K562 (cell line): ENCODE results near the gene TIMP4. TPM values are rescaled to one million over a fixed set of nuclear protein-coding genes. Genes with fewer than 3 reads are reported as not detected.

Source experiments
- ATAC-seq: fragments of 200-7000 bp; cut with Tn5 transposase; 3 replicates; pipeline ENCODE4 v1.9.1; 2020; ENCODE audit warnings: moderate library complexity
- BruUV-seq: library from RNA; stranded (reverse); fragments of 400-500 nt; replicated peaks from 2 replicates; lab custom pipeline; 2021; lab: Mats Ljungman, UMichigan
- CTCF ChIA-PET: fragments of 300-600 bp; formaldehyde crosslinking; extraction: SDS; loops from one replicate; lab custom pipeline; 2021; ENCODE audit warnings: low intra/inter-chr PET ratio; lab: Yijun Ruan, JAX
- POLR2A ChIA-PET: fragments of 300-600, 350-650 bp; sonication (Branson Sonifier 250); formaldehyde crosslinking; extraction: SDS; loops from one replicate; lab custom pipeline; 2021; ENCODE audit warnings: antibody characterized with exemption, inconsistent platforms; lab: Yijun Ruan, JAX
- DNase-seq, 4 experiments: peaks; one replicate each; pipeline versions ENCODE4 v3.0.0 to v3.0.0-alpha.2; 2011 to 2018; ENCODE audit warnings: low spot score in 3 of 4, mixed read lengths in 3 of 4; ENCODE audit errors: extremely low read depth in 1 of 4
- FAIRE-seq: peaks from 2 replicates; lab custom pipeline; 2011; peaks lifted over from hg19 to GRCh38; lab: Jason Lieb, UNC
- H2AFZ ChIP-seq: 2 replicates; pipeline ENCODE4 v1.6.0; 2011; ENCODE audit warnings: low read depth, low read length, control low read depth, inconsistent platforms
- H3K27ac ChIP-seq: fragments of 200-600 bp; 3 replicates; pipeline ENCODE4 v1.8.0; 2011; ENCODE audit warnings: low read depth, mild to moderate bottlenecking, control low read depth, inconsistent platforms, low read length, moderate library complexity, mixed read lengths; ENCODE audit errors: extremely low read depth
- H3K27me3 ChIP-seq, 2 experiments: fragments of 300-600 bp in 1 of 2; 2 replicates in 1 of 2; 3 replicates in 1 of 2; pipeline versions ENCODE4 v1.6.0 to v1.8.0; 2011; ENCODE audit warnings: inconsistent platforms in 2 of 2, low read length in 2 of 2, mild to moderate bottlenecking in 1 of 2, mixed read lengths in 1 of 2, moderate library complexity in 1 of 2; ENCODE audit not compliant: control insufficient read depth in 2 of 2, insufficient read depth in 2 of 2
- H3K36me3 ChIP-seq: fragments of 300-600 bp; 3 replicates; pipeline ENCODE4 v1.8.0; 2011; ENCODE audit warnings: mild to moderate bottlenecking, low read length, inconsistent platforms; ENCODE audit not compliant: control insufficient read depth, insufficient read depth
- H3K4me1 ChIP-seq, 2 experiments: fragments of 200-600 bp in 1 of 2; replicated peaks in 1 of 2; 2 replicates in 1 of 2; 3 replicates in 1 of 2; pipeline versions ENCODE4 v1.5.1 to v1.8.0; 2011; ENCODE audit warnings: inconsistent platforms in 2 of 2, low read length in 2 of 2, mild to moderate bottlenecking in 1 of 2, mixed read lengths in 1 of 2, moderate library complexity in 1 of 2; ENCODE audit not compliant: control insufficient read depth in 2 of 2, insufficient read depth in 2 of 2
- H3K4me2 ChIP-seq: 2 replicates; pipeline ENCODE4 v1.6.1; 2011; ENCODE audit warnings: low read length, control low read depth, inconsistent platforms, mixed read lengths; ENCODE audit not compliant: insufficient read depth
- H3K4me3 ChIP-seq: fragments of 200-600 bp; sonication (generic), shearing (Covaris generic); 2 replicates; pipeline ENCODE4 v1.5.1; 2016; ENCODE audit warnings: control low read depth, inconsistent platforms
- H3K79me2 ChIP-seq: fragments of 200-600 bp; 3 replicates; pipeline ENCODE4 v1.8.0; 2011; ENCODE audit warnings: low read length, inconsistent platforms; ENCODE audit not compliant: control insufficient read depth, insufficient read depth
- H3K9ac ChIP-seq, 2 experiments: 2 replicates each; pipeline versions ENCODE4 v1.6.0 to v1.6.1; 2011; ENCODE audit warnings: low read depth in 2 of 2, low read length in 2 of 2, control low read depth in 1 of 2, inconsistent platforms in 1 of 2, mild to moderate bottlenecking in 1 of 2, mixed read lengths in 1 of 2; ENCODE audit not compliant: insufficient read depth in 1 of 2
- H3K9me1 ChIP-seq: one replicate; pipeline ENCODE4 v1.6.0; 2011; ENCODE audit warnings: inconsistent platforms, mild to moderate bottlenecking, low read length, moderate library complexity; ENCODE audit not compliant: control insufficient read depth, insufficient read depth
- H3K9me3 ChIP-seq: replicated peaks from 2 replicates; pipeline ENCODE4 v1.5.1; 2011; ENCODE audit warnings: low read depth, low read length, inconsistent platforms; ENCODE audit not compliant: control insufficient read depth, insufficient read depth
- H4K20me1 ChIP-seq: replicated peaks from 2 replicates; pipeline ENCODE4 v1.6.1; 2011; ENCODE audit warnings: low read length, inconsistent platforms, mixed read lengths; ENCODE audit not compliant: control insufficient read depth, insufficient read depth
- ELK3 ChIP-seq: fragments of 450-650 bp; formaldehyde crosslinking; IDR thresholded peaks from 2 replicates; pipeline ENCODE4 v1.4.0; 2020; ENCODE audit warnings: mild to moderate bottlenecking
- GABPA ChIP-seq: fragments of 200-800 bp; sonication (Bioruptor generic); conservative IDR thresholded peaks from 2 replicates; pipeline ENCODE4 v1.6.1; 2016; ENCODE audit warnings: low read depth, missing genetic modification characterization, missing compliant biosample characterization
- HDAC1 ChIP-seq, 2 experiments: fragments of 450-650 bp; IDR thresholded peaks; 2 replicates each; pipeline ENCODE4 v1.6.1; 2016 to 2017; ENCODE audit warnings: inconsistent platforms in 1 of 2, mild to moderate bottlenecking in 1 of 2, moderate library complexity in 1 of 2
- L3MBTL2 ChIP-seq: fragments of 450-650 bp; IDR thresholded peaks from 2 replicates; pipeline ENCODE4 v1.6.1; 2016; ENCODE audit warnings: mild to moderate bottlenecking, moderate library complexity
- MBD2 ChIP-seq: sonication (generic); IDR thresholded peaks from 2 replicates; pipeline ENCODE4 v1.6.1; 2016; ENCODE audit warnings: low read depth, borderline replicate concordance
- PCBP1 ChIP-seq: fragments of 200-400 bp; formaldehyde crosslinking; IDR thresholded peaks from 2 replicates; pipeline ENCODE4 v1.6.1; 2018; ENCODE audit warnings: mild to moderate bottlenecking, low read depth, low read length; ENCODE audit not compliant: poor library complexity, severe bottlenecking
- PML ChIP-seq: IDR thresholded peaks from 2 replicates; pipeline ENCODE4 v1.6.1; 2012; ENCODE audit warnings: low read length, inconsistent platforms
- SETDB1 ChIP-seq: IDR thresholded peaks from one replicate; pipeline ENCODE4 v1.6.1; 2012; ENCODE audit warnings: low read length, control low read depth, inconsistent platforms
- WGBS: fragments of 100-300 bp; shearing (Covaris generic); methylation state at CpG from one replicate; pipeline ENCODE4 v1.1.6; 2016; ENCODE audit warnings: low coverage, mixed read lengths; ENCODE audit not compliant: insufficient coverage; ENCODE audit errors: missing lambda C conversion rate; 5-methylcytosine and 5-hydroxymethylcytosine counted together
- in situ Hi-C: fragments of 300-500 bp; cut with MboI; formaldehyde crosslinking; loops from 4 replicates; pipeline ENCODE4 v1.15.0; 2018; ENCODE audit warnings: inconsistent platforms, mixed read lengths
- intact Hi-C: fragments of 100-400 bp; cut with micrococcal nuclease; formaldehyde crosslinking; loops from 2 replicates; pipeline ENCODE4 v1.14.2; 2022
- polyA plus RNA-seq, 8 experiments: library from polyadenylated mRNA; depleted of rRNA in 4 of 8; stranded (reverse) in 5 of 8; unstranded in 3 of 8; fragments of >200 nt; fragmentation: Nextera tagmentation in 2 of 8; fragmentation: Illumina TruSeq in 1 of 8; extraction: Ambion mirVana in 2 of 8; extraction: Trizol in 1 of 8; gene quantifications; 2 replicates each; pipeline versions ENCODE4 v1.2.1 to v1.2.3, GENCODE V29; 2011 to 2014; ENCODE audit warnings: inconsistent platforms in 1 of 8, missing spikeins in 1 of 8
- total RNA-seq, 7 experiments: library from RNA; depleted of rRNA in 6 of 7; stranded (reverse); fragments of >200 nt in 6 of 7; fragmentation: Illumina TruSeq in 2 of 7; extraction: Trizol in 2 of 7; gene quantifications; 2 replicates each; pipeline versions ENCODE4 v1.2.1 to v1.2.3, GENCODE V29; 2011 to 2021; ENCODE audit warnings: low replicate concordance in 1 of 7
- TF ChIP-seq, protein P1 (sequence below): fragments of 450-650 bp; IDR thresholded peaks from 2 replicates; pipeline ENCODE4 v1.6.1; 2017; ENCODE audit warnings: antibody characterized with exemption, mild to moderate bottlenecking

TIMP4 gene
- total and polyA plus RNA-seq, 9 of the 15 experiments (the other 6 are each of a cell fraction or from before 2014, with no cell fraction given) = 0.03 to 0.07 TPM; not detected in 7

DNA sequence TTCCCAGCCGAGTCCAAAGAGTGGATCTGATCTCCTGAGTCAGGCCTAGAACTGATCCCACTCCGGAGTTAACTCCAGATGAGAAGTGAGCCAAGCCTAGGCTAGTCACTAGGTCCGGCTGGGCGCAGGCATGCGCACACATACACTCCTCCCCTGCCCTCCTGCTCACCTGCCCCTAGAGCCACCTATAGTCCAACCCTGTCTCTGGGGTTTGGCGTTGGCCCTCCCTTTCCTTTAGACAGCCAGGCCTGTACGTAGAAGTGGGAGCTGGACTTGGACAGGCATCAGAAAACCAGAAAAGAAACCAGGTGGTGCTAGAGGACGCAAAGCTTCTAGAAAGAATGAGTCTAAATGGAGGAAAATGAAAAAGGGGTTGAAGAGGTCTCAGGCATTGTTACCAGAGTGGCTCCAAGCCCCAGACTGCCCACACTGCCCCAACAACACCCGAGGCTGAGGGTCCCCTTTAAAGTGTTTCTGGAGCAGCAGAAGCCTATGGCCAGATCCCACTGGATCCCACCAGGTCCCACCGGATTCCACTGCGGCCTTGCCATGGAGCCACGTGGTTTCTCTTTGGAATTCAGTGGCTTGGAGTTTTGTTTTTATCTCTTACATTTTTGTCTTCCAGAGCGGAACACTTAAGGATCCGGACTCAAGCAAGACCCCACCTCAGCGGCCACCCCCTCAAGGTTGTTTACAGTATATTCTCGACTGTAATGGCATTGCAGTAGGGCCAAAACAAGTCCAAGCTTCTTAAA lies 24.2 kb upstream of the TIMP4 start (continued):
- no peak for TF ChIP-seq ELK3 (CRISPR knock-in tag)
- TF ChIP-seq, protein P1, sequence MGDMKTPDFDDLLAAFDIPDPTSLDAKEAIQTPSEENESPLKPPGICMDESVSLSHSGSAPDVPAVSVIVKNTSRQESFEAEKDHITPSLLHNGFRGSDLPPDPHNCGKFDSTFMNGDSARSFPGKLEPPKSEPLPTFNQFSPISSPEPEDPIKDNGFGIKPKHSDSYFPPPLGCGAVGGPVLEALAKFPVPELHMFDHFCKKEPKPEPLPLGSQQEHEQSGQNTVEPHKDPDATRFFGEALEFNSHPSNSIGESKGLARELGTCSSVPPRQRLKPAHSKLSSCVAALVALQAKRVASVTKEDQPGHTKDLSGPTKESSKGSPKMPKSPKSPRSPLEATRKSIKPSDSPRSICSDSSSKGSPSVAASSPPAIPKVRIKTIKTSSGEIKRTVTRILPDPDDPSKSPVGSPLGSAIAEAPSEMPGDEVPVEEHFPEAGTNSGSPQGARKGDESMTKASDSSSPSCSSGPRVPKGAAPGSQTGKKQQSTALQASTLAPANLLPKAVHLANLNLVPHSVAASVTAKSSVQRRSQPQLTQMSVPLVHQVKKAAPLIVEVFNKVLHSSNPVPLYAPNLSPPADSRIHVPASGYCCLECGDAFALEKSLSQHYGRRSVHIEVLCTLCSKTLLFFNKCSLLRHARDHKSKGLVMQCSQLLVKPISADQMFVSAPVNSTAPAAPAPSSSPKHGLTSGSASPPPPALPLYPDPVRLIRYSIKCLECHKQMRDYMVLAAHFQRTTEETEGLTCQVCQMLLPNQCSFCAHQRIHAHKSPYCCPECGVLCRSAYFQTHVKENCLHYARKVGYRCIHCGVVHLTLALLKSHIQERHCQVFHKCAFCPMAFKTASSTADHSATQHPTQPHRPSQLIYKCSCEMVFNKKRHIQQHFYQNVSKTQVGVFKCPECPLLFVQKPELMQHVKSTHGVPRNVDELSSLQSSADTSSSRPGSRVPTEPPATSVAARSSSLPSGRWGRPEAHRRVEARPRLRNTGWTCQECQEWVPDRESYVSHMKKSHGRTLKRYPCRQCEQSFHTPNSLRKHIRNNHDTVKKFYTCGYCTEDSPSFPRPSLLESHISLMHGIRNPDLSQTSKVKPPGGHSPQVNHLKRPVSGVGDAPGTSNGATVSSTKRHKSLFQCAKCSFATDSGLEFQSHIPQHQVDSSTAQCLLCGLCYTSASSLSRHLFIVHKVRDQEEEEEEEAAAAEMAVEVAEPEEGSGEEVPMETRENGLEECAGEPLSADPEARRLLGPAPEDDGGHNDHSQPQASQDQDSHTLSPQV = no peak

DNA sequence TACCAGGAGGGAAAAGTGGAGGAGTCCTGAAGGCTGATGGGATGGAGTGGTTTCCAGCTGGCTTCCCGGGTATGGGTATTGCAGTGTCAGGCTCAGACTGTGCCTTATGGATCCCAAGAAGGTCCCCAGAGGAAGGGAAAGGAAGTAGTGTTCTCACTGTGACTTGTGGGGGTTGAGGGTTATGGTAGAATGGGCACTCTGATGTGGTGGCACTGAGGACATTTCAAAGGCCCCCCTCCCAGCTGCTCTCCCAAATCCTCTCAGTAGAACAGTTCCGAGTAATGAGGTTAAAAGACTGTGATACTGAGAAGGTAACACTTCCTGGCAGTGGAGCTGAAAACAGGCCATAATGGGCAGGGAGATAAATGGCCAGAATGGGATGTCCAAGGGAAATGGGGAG lies 23.1 kb upstream of the TIMP4 start:
- Histone ChIP-seq H3K9me3 (no peaks in the 10 kb centered on the region), H3K9me1 (no peaks in the 10 kb centered on the region), H3K4me2 (no peak overlapping the region), H3K27me3 (peaks cover 0 to 22% of the 10 kb centered on the region in 2 experiments; a peak in 3 of 5 replicates), H3K27ac (no peak overlapping the region), H3K4me3 (no peak overlapping the region), H3K79me2 (no peaks in the 10 kb centered on the region), H4K20me1 (no peaks in the 10 kb centered on the region), H2AFZ (no peak overlapping the region), H3K9ac (no peak overlapping the region), H3K4me1 (peaks cover 0 to 4% of the 10 kb centered on the region in 2 experiments; a peak in 2 of 5 replicates), H3K36me3 (no peaks in the 10 kb centered on the region)
- TF ChIP-seq SETDB1 (no peak), MBD2 (no peak), L3MBTL2 (no peak), PML (no peak), GABPA (tag) (no peak), PCBP1 (no peak), HDAC1 (IDR thresholded peaks at IDR 0.05) (no peak)
- 8% methylated on average over 2 of the region's 2 CpGs for WGBS
- CTCF ChIA-PET = interaction anchor here (0.6 kb wide), 1 partner anchor 298 kb away, joined by 7 read pairs; no protein-coding TSS in a partner anchor
- DNase-seq (no peak), FAIRE-seq (no peak), ATAC-seq (no peak)
- intact Hi-C loops (no loop called here), in situ Hi-C loops (no loop called here)
- no TSS peak for BruUV-seq
- POLR2A ChIA-PET = no interaction called here
